Endothelial cell of umbilical vein (primary cell): ENCODE results near the gene BMPR1B. TPM values are rescaled to one million over a fixed set of nuclear protein-coding genes. Genes with fewer than 3 reads are reported as not detected.

Source experiments
- BruUV-seq: library from RNA; stranded (reverse); fragments of 400-500 nt; replicated peaks from 2 replicates; lab custom pipeline; 2021; lab: Mats Ljungman, UMichigan
- CTCF ChIA-PET: fragments of 300-600, 350-600 bp; sonication (Branson Sonifier 250); formaldehyde crosslinking; loops from one replicate; lab custom pipeline; 2021; ENCODE audit warnings: antibody characterized with exemption, inconsistent platforms; lab: Charles Lee
- POLR2A ChIA-PET: fragments of 300-600, 350-600 bp; sonication (Branson Sonifier 250); formaldehyde crosslinking; loops from one replicate; lab custom pipeline; 2021; ENCODE audit warnings: antibody characterized with exemption, inconsistent platforms; lab: Charles Lee
- DNase-seq: peaks from one replicate; pipeline ENCODE4 v3.0.0-alpha.2; 2011; ENCODE audit warnings: low read depth, low spot score
- FAIRE-seq: peaks from 2 replicates; lab custom pipeline; 2011; peaks lifted over from hg19 to GRCh38; lab: Jason Lieb, UNC
- H2AFZ ChIP-seq: 2 replicates; pipeline ENCODE4 v1.6.0; 2012; ENCODE audit warnings: low read depth, low read length, control low read depth, inconsistent platforms
- H3K27ac ChIP-seq: 2 replicates; pipeline ENCODE4 v1.5.1; 2011; ENCODE audit warnings: low read depth, mild to moderate bottlenecking, control low read depth, low read length, moderate library complexity; ENCODE audit not compliant: insufficient read depth
- H3K27me3 ChIP-seq, 2 experiments: 2 replicates each; pipeline versions ENCODE4 v1.6.0 to v1.6.1; 2011; ENCODE audit warnings: low read length in 2 of 2, mixed read lengths in 1 of 2; ENCODE audit not compliant: control insufficient read depth in 2 of 2, insufficient read depth in 2 of 2
- H3K36me3 ChIP-seq, 2 experiments: 2 replicates in 1 of 2; 3 replicates in 1 of 2; pipeline ENCODE4 v1.5.1; 2011; ENCODE audit warnings: low read length in 2 of 2, mild to moderate bottlenecking in 1 of 2, moderate library complexity in 1 of 2; ENCODE audit not compliant: control insufficient read depth in 2 of 2, insufficient read depth in 2 of 2; ENCODE audit errors: extremely low read depth in 1 of 2
- H3K4me1 ChIP-seq: 3 replicates; pipeline ENCODE4 v1.5.1; 2011; ENCODE audit warnings: mild to moderate bottlenecking, low read length; ENCODE audit not compliant: control insufficient read depth, insufficient read depth; ENCODE audit errors: extremely low read depth
- H3K4me2 ChIP-seq: 2 replicates; pipeline ENCODE4 v1.6.1; 2011; ENCODE audit warnings: low read length, control low read depth, mixed read lengths; ENCODE audit not compliant: insufficient read depth
- H3K4me3 ChIP-seq, 3 experiments: fragments of 200-600 bp in 1 of 3; sonication (generic), shearing (Covaris generic) in 1 of 3; replicated peaks in 1 of 3; 2 replicates each; pipeline ENCODE4 v1.5.1; 2011 to 2016; ENCODE audit warnings: control low read depth in 3 of 3, low read length in 3 of 3, mild to moderate bottlenecking in 2 of 3, inconsistent platforms in 1 of 3, low read depth in 1 of 3, moderate library complexity in 1 of 3; ENCODE audit not compliant: insufficient read depth in 1 of 3
- H3K79me2 ChIP-seq: 2 replicates; pipeline ENCODE4 v1.6.0; 2012; ENCODE audit warnings: low read length, inconsistent platforms; ENCODE audit not compliant: control insufficient read depth, insufficient read depth
- H3K9ac ChIP-seq: replicated peaks from 2 replicates; pipeline ENCODE3; 2011; ENCODE audit warnings: low read length, control low read depth; ENCODE audit not compliant: insufficient read depth; ENCODE audit errors: extremely low read depth
- H3K9me1 ChIP-seq: replicated peaks from 3 replicates; pipeline ENCODE4 v1.6.0; 2011; ENCODE audit warnings: mild to moderate bottlenecking, low read length; ENCODE audit not compliant: control insufficient read depth, insufficient read depth; ENCODE audit errors: extremely low read depth
- H3K9me3 ChIP-seq: replicated peaks from 2 replicates; pipeline ENCODE4 v1.5.1; 2012; ENCODE audit warnings: low read length, inconsistent platforms; ENCODE audit not compliant: control insufficient read depth, insufficient read depth
- H4K20me1 ChIP-seq: replicated peaks from 2 replicates; pipeline ENCODE3; 2011; ENCODE audit warnings: mild to moderate bottlenecking, low read length; ENCODE audit not compliant: control insufficient read depth, insufficient read depth; ENCODE audit errors: extremely low read depth
- CTCF ChIP-seq, 2 donors: IDR thresholded peaks; 1 replicate in 1 of 2; 2 replicates in 1 of 2; pipeline ENCODE4 v1.5.1; 2011; ENCODE audit warnings: low read length in 2 of 2, mild to moderate bottlenecking in 2 of 2, moderate library complexity in 2 of 2, control low read depth in 1 of 2, inconsistent platforms in 1 of 2, low read depth in 1 of 2; ENCODE audit not compliant: insufficient read depth in 1 of 2; ENCODE audit errors: extremely low read depth in 1 of 2
- EZH2 ChIP-seq: IDR thresholded peaks from 2 replicates; pipeline ENCODE4 v1.6.1; 2012; ENCODE audit warnings: borderline replicate concordance, low read depth, mild to moderate bottlenecking, moderate library complexity, low read length, inconsistent platforms; ENCODE audit not compliant: severe bottlenecking
- GATA2 ChIP-seq: IDR thresholded peaks from 2 replicates; pipeline ENCODE4 v1.7.0; 2011; ENCODE audit warnings: low read depth, mild to moderate bottlenecking, moderate library complexity, mixed read lengths, low read length; ENCODE audit not compliant: insufficient read length, insufficient read depth
- JUN ChIP-seq: IDR thresholded peaks from 2 replicates; pipeline ENCODE4 v1.6.1; 2011; ENCODE audit warnings: borderline replicate concordance, low read depth; ENCODE audit not compliant: insufficient read length, insufficient read depth
- MAX ChIP-seq: IDR thresholded peaks from 2 replicates; pipeline ENCODE4 v1.6.1; 2011; ENCODE audit not compliant: insufficient read depth, insufficient read length
- MYC ChIP-seq: IDR thresholded peaks from one replicate; pipeline ENCODE4 v1.6.1; 2011; ENCODE audit warnings: mild to moderate bottlenecking, low read depth, low read length
- POLR2A ChIP-seq: IDR thresholded peaks from 2 replicates; pipeline ENCODE4 v1.6.1; 2012; ENCODE audit warnings: low read depth, mild to moderate bottlenecking, control low read depth, low read length
- POLR2AphosphoS5 ChIP-seq: IDR thresholded peaks from 2 replicates; pipeline ENCODE4 v1.6.1; 2012; ENCODE audit warnings: low read depth, mild to moderate bottlenecking, control low read depth, low read length, moderate library complexity; ENCODE audit not compliant: insufficient read depth
- dilution Hi-C: fragments of 300-500 bp; cut with MboI; formaldehyde crosslinking; loops from one replicate; pipeline ENCODE4 v1.15.0; 2019; ENCODE audit warnings: low sequenced_read_pairs; ENCODE audit not compliant: extremely low pct_ligation_motif_present
- intact Hi-C: fragments of 100-400 bp; cut with micrococcal nuclease; formaldehyde crosslinking; loops from one replicate; pipeline ENCODE4 v1.10.0; 2022
- polyA plus RNA-seq, 4 experiments: library from polyadenylated mRNA; depleted of rRNA in 3 of 4; stranded (reverse) in 3 of 4; unstranded in 1 of 4; fragments of >200 nt; gene quantifications; 2 replicates each; pipeline versions ENCODE4 v1.2.1 to v1.2.3, GENCODE V29; 2011 to 2012; ENCODE audit warnings: missing spikeins in 1 of 4
- total RNA-seq: library from RNA; stranded (reverse); gene quantifications from 2 replicates; pipeline ENCODE4 v1.2.3, GENCODE V29; 2021

Gene BMPR1B
- total and polyA plus RNA-seq, 2 donors (not counting 3 experiments of a cell fraction or from before 2014, with no cell fraction given) = 0.28 to 2.1 TPM

- Histone ChIP-seq H3K79me2 (no peaks in the 10 kb centered on the region), H3K4me2 (no peak overlapping the region), H3K36me3 (no peaks in the 10 kb centered on the region), H3K27ac (no peak overlapping the region), H3K4me3 (no peak overlapping the region), H3K9me1 (no peaks in the 10 kb centered on the region), H3K4me1 (no peaks in the 10 kb centered on the region), H3K27me3 (no peaks in the 10 kb centered on the region), H3K9ac (no peak overlapping the region), H4K20me1 (no peaks in the 10 kb centered on the region), H2AFZ (no peak overlapping the region), H3K9me3 (no peaks in the 10 kb centered on the region)
- TF ChIP-seq POLR2AphosphoS5 (no peak), EZH2 (no peak)
- no peak for DNase-seq
- ChIA-PET CTCF (interaction anchor here (1.1 to 1.9 kb wide), 3 partner anchors 10 to 320 kb away, joined by 3 to 7 read pairs (median 5); no protein-coding TSS in a partner anchor), POLR2A (no interaction called here)
- dilution Hi-C loops = no loop called here
- FAIRE-seq = no peak
- intact Hi-C loops = no loop called here
- no TSS peak for BruUV-seq
Observed at GRCh38 chr4:94940520-94940908, 182.8 kb downstream of the BMPR1B start.

DNA sequence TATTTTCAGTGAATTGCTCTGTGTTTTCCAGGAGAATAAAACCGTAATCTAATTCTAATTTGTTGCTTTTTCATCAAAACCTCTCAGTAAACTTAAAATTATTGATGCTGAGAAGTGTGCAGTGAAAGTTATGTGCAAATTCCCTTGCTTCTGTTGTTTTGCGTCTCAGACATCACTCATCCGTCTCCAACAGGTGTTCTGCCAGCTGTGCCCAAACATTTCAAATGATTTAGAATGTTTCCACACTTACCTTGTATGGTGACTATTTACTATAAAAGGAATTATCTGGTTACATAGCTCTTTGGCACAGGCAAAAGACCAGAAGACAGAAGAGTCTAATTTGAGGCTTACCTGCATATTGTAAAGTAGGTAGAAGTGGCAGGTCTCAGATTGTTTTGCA, 184.0 kb downstream of the BMPR1B start:
- Histone ChIP-seq H2AFZ (no peak overlapping the region), H3K4me3 (no peak overlapping the region), H3K9ac (no peak overlapping the region), H3K9me3 (no peaks in the 10 kb centered on the region), H3K9me1 (no peaks in the 10 kb centered on the region), H3K4me2 (no peak overlapping the region), H3K27me3 (no peaks in the 10 kb centered on the region), H3K27ac (no peak overlapping the region), H3K36me3 (no peaks in the 10 kb centered on the region), H3K79me2 (no peaks in the 10 kb centered on the region), H3K4me1 (no peaks in the 10 kb centered on the region), H4K20me1 (no peaks in the 10 kb centered on the region)
- POLR2A ChIA-PET = no interaction called here
- no peak for TF ChIP-seq GATA2
- no peak for TF ChIP-seq MYC
- TF ChIP-seq JUN = no peak
- no peak for TF ChIP-seq POLR2AphosphoS5
- no peak for TF ChIP-seq EZH2
- no peak for TF ChIP-seq MAX
- no peak for TF ChIP-seq CTCF (IDR thresholded peaks at IDR 0.05; ENCODE audit: extremely low read depth in 1 of 2, insufficient read depth in 1 of 2, low read depth in 1 of 2, low read length in 2 of 2)
- no peak for TF ChIP-seq POLR2A
- dilution Hi-C loops = no loop called here
- DNase-seq = no peak
- FAIRE-seq = no peak
- CTCF ChIA-PET = no interaction called here
- no TSS peak for BruUV-seq
- intact Hi-C loops = no loop called here
